PC-9 (cell line): ENCODE measurements around the gene PWWP2B. TPM values are rescaled to one million over a fixed set of nuclear protein-coding genes. Genes with fewer than 3 reads are reported as not detected.

Experiments used
- BruUV-seq: library from RNA; stranded (reverse); fragments of 400-500 nt; replicated peaks from 2 replicates; lab custom pipeline; 2021; lab: Mats Ljungman, UMichigan
- CTCF ChIA-PET: fragments of 300-600 bp; sonication (Branson Sonifier 250); formaldehyde crosslinking; loops from one replicate; lab custom pipeline; 2022; ENCODE audit warnings: antibody characterized with exemption; lab: Charles Lee
- POLR2A ChIA-PET: fragments of 300-600 bp; sonication (Branson Sonifier 250); formaldehyde crosslinking; loops from one replicate; lab custom pipeline; 2022; ENCODE audit warnings: antibody characterized with exemption; ENCODE audit not compliant: unreplicated experiment; lab: Charles Lee
- DNase-seq, 2 experiments: peaks; one replicate each; pipeline versions ENCODE4 v3.0.0 to v3.0.0-alpha.2; 2015 to 2022; ENCODE audit warnings: mixed read lengths in 1 of 2
- H2AFZ ChIP-seq: fragments of 200-600 bp; sonication (generic); 2 replicates; pipeline ENCODE4 v1.8.1; 2017; ENCODE audit warnings: antibody characterized with exemption
- H3F3A ChIP-seq: fragments of 200-600 bp; sonication (generic); 2 replicates; pipeline ENCODE4 v1.8.1; 2017; ENCODE audit warnings: antibody characterized with exemption, mild to moderate bottlenecking, low read depth; ENCODE audit not compliant: insufficient read depth
- H3K27ac ChIP-seq: fragments of 200-600 bp; sonication (generic); 2 replicates; pipeline ENCODE4 v1.6.1; 2016; ENCODE audit warnings: mixed run types
- H3K27me3 ChIP-seq: fragments of 200-600 bp; sonication (generic); 2 replicates; pipeline ENCODE4 v1.6.1; 2016; ENCODE audit warnings: low read depth, mixed run types; ENCODE audit not compliant: insufficient read depth
- H3K36me3 ChIP-seq: fragments of 200-600 bp; sonication (generic); 2 replicates; pipeline ENCODE4 v1.6.1; 2016; ENCODE audit warnings: low read depth, mixed run types
- H3K4me1 ChIP-seq: fragments of 200-600 bp; sonication (generic); replicated peaks from 2 replicates; pipeline ENCODE4 v1.6.1; 2016; ENCODE audit warnings: mixed run types; ENCODE audit not compliant: insufficient read depth
- H3K4me2 ChIP-seq: fragments of 200-600 bp; sonication (generic); 2 replicates; pipeline ENCODE4 v1.6.1; 2017; ENCODE audit warnings: mixed run types
- H3K4me3 ChIP-seq: fragments of 200-600 bp; sonication (generic); 2 replicates; pipeline ENCODE4 v1.6.1; 2016; ENCODE audit warnings: mixed run types
- H3K79me2 ChIP-seq: fragments of 200-600 bp; sonication (generic); 2 replicates; pipeline ENCODE4 v1.6.1; 2017; ENCODE audit warnings: low read depth, mixed run types
- H3K9me2 ChIP-seq: fragments of 200-600 bp; sonication (generic); 2 replicates; pipeline ENCODE4 v1.8.1; 2017; ENCODE audit warnings: mild to moderate bottlenecking; ENCODE audit not compliant: insufficient read depth
- H3K9me3 ChIP-seq: fragments of 200-600 bp; sonication (generic); 2 replicates; pipeline ENCODE4 v1.8.1; 2016; ENCODE audit warnings: low read depth; ENCODE audit not compliant: insufficient read depth
- H4K20me1 ChIP-seq: fragments of 200-600 bp; sonication (generic); 2 replicates; pipeline ENCODE4 v1.8.1; 2017; ENCODE audit not compliant: insufficient read depth
- EZH2 ChIP-seq: fragments of 200-600 bp; sonication (generic); IDR thresholded peaks from 2 replicates; pipeline ENCODE4 v1.8.0; 2017; ENCODE audit warnings: antibody characterized with exemption, low read depth
- intact Hi-C: fragments of 100-400 bp; cut with micrococcal nuclease; formaldehyde crosslinking; loops from one replicate; pipeline ENCODE4 v1.10.0; 2022; ENCODE audit not compliant: unreplicated experiment
- total RNA-seq: library from RNA; stranded (reverse); gene quantifications from 2 replicates; pipeline ENCODE4 v1.2.3, GENCODE V29; 2021
- TF ChIP-seq, protein P1 (sequence below): fragments of 200-600 bp; sonication (generic); conservative IDR thresholded peaks from 2 replicates; pipeline ENCODE4 v1.6.1; 2017; ENCODE audit warnings: mixed run types, antibody characterized with exemption, mild to moderate bottlenecking, moderate library complexity

Gene PWWP2B
- total RNA-seq, 1 experiment from 2014 or later, result 16.9 TPM

GRCh38 chr10:132416566-132417256 is 19.7 kb downstream of the PWWP2B start:
- Histone ChIP-seq H4K20me1 (no peaks in the 10 kb centered on the region), H3K4me2 (no peak overlapping the region), H3K27me3 (no peaks in the 10 kb centered on the region), H3K36me3 (no peaks in the 10 kb centered on the region), H3K4me3 (no peak overlapping the region), H3F3A (peaks cover 13% of the 10 kb centered on the region), H2AFZ (no peak overlapping the region), H3K27ac (no peak overlapping the region), H3K79me2 (peaks cover 9% of the 10 kb centered on the region; the same call in 1 of the 2 replicates), H3K4me1 (peaks cover 42% of the 10 kb centered on the region), H3K9me2 (no peaks in the 10 kb centered on the region), H3K9me3 (no peaks in the 10 kb centered on the region)
- BruUV-seq, result no TSS peak
- intact Hi-C loops, result no loop called here
- no peak for DNase-seq
- ChIA-PET CTCF (no interaction called here), POLR2A (no interaction called here)
- TF ChIP-seq, protein P1, sequence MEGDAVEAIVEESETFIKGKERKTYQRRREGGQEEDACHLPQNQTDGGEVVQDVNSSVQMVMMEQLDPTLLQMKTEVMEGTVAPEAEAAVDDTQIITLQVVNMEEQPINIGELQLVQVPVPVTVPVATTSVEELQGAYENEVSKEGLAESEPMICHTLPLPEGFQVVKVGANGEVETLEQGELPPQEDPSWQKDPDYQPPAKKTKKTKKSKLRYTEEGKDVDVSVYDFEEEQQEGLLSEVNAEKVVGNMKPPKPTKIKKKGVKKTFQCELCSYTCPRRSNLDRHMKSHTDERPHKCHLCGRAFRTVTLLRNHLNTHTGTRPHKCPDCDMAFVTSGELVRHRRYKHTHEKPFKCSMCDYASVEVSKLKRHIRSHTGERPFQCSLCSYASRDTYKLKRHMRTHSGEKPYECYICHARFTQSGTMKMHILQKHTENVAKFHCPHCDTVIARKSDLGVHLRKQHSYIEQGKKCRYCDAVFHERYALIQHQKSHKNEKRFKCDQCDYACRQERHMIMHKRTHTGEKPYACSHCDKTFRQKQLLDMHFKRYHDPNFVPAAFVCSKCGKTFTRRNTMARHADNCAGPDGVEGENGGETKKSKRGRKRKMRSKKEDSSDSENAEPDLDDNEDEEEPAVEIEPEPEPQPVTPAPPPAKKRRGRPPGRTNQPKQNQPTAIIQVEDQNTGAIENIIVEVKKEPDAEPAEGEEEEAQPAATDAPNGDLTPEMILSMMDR, result no peak
- TF ChIP-seq EZH2, result no peak

DNA sequence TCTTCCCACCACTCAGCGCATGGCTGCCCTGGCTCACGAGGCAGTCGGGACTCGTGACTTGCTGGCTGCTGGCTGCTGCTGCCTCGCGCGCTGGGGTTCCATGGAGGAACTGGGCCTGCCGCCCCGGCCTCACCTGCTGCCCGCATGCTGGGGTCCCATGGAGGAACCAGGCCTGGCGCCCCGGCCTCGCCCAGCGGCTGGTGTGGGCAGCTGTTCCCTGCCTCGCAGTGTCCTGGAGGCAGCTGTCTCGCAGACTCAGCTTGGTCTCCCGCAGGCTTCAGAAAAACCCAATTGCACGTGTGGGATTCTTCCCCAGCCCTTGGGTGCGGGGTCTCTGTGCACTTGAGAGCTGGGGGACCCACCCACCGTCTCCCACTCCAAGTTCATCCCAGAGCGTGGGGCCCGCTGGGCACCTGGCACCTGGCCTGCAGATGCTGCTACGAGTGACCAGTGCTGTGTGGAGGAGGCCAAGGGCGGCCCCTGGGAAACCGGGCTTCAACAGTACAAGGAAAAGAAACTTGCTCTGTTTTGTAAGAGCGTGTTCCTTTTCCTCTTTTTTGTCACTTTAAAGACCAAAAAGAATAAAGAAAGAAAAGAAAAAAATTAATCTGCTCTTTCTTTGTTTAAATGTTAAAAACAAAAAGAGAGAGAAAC is 20.4 kb downstream of the PWWP2B start:
- Histone ChIP-seq H3K4me1 (peaks cover 49% of the 10 kb centered on the region), H3F3A (peaks cover 18% of the 10 kb centered on the region), H3K36me3 (no peaks in the 10 kb centered on the region), H3K79me2 (peaks cover 9% of the 10 kb centered on the region; the same call in 1 of the 2 replicates), H3K4me2 (0 out of 2 replicates have a peak overlapping the region, but pooled peaks have one; percentile 69), H3K9me2 (no peaks in the 10 kb centered on the region), H3K27me3 (no peaks in the 10 kb centered on the region), H3K27ac (peak overlapping the region; percentile 73; the same call in 1 of the 2 replicates), H4K20me1 (no peaks in the 10 kb centered on the region), H3K4me3 (no peak overlapping the region), H2AFZ (no peak overlapping the region), H3K9me3 (no peaks in the 10 kb centered on the region)
- no peak for DNase-seq
- ChIA-PET POLR2A (no interaction called here), CTCF (no interaction called here)
- no peak for TF ChIP-seq EZH2
- TF ChIP-seq, protein P1, result no peak
- intact Hi-C loops, result no loop called here
- no TSS peak for BruUV-seq

DNA sequence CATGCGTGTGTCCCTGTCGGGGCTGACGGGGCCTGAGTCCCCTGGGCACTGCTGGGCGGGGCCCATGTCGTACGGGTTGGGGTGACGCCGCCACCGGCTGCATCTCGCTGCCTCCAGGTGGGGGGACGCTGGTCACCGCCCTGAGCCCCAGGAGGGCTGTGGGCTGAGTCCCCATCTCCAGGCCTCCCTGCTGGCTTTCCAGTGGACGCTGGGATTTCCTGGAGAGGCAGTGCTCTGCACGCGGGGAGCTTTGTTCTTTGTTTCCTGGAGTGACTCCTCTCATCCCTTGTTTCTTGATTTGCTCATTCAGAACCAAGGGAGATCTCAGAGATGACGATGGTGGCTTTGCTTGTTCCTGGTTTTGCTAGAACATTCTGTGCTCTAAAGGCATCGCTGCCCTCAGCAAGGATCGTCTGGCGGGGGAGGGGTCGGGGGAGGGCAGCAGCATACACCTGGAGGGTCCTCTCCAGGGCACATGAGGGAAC is 21.0 kb downstream of the PWWP2B start:
- H3K9me3 ChIP-seq, result no peaks in the 10 kb centered on the region
- TF ChIP-seq EZH2, result no peak
- TF ChIP-seq, protein P1, result no peak
- H3K79me2 ChIP-seq, result peaks cover 9% of the 10 kb centered on the region; the same call in 1 of the 2 replicates
- no peaks in the 10 kb centered on the region for H3K36me3 ChIP-seq
- no peak overlapping the region for H3K4me3 ChIP-seq
- intact Hi-C loops, result loop anchor here (1.0 kb wide), 1 partner anchor 10 kb away; no protein-coding TSS in a partner anchor
- peaks cover 18% of the 10 kb centered on the region for H3F3A ChIP-seq
- CTCF ChIA-PET, result no interaction called here
- POLR2A ChIA-PET, result interaction anchor here (1.2 kb wide), 1 partner anchor 10 kb away, joined by 3 read pairs; no protein-coding TSS in a partner anchor
- H3K4me2 ChIP-seq, result peak overlapping the region; percentile 69
- no peak for DNase-seq
- no peaks in the 10 kb centered on the region for H4K20me1 ChIP-seq
- peak overlapping the region; percentile 73 for H3K27ac ChIP-seq
- no peaks in the 10 kb centered on the region for H3K9me2 ChIP-seq
- peaks cover 51% of the 10 kb centered on the region for H3K4me1 ChIP-seq
- BruUV-seq, result TSS peak; percentile 70
- H2AFZ ChIP-seq, result no peak overlapping the region
- H3K27me3 ChIP-seq, result no peaks in the 10 kb centered on the region
